Thoracic aorta (tissue), 2 donors: ENCODE measurements around the gene CDK6. TPM values are rescaled to one million over a fixed set of nuclear protein-coding genes. Genes with fewer than 3 reads are reported as not detected.
A peak's percentile ranks its signal among the peaks of the same experiment; 100 is the strongest.

ENCODE experiments used
- ATAC-seq: fragments of 150-250 bp; one replicate; pipeline ENCODE4 v1.8.0; 2017; ENCODE audit warnings: low read depth; ENCODE audit not compliant: insufficient number of reproducible peaks, low FRiP score
- DNase-seq: peaks from one replicate; pipeline ENCODE4 v3.0.0-alpha.2; 2020; ENCODE audit warnings: low spot score
- H3K27ac ChIP-seq, 2 donors: fragments of 200-600 bp; sonication (generic); 1 replicate in 1 of 2; 2 replicates in 1 of 2; pipeline ENCODE4 v1.5.1; 2016; ENCODE audit warnings: mild to moderate bottlenecking in 2 of 2, moderate library complexity in 2 of 2
- H3K27me3 ChIP-seq: fragments of 200-600 bp; sonication (generic); replicated peaks from 2 replicates; pipeline ENCODE4 v1.6.0; 2016; ENCODE audit warnings: mild to moderate bottlenecking; ENCODE audit not compliant: insufficient read depth
- H3K36me3 ChIP-seq: fragments of 200-600 bp; sonication (generic); one replicate; pipeline ENCODE4 v1.5.1; 2016
- H3K4me1 ChIP-seq, 2 donors: fragments of 200-600 bp; sonication (generic); 1 replicate in 1 of 2; 2 replicates in 1 of 2; pipeline versions ENCODE4 v1.5.1 to v1.6.0; 2016; ENCODE audit warnings: low read depth in 2 of 2, mild to moderate bottlenecking in 1 of 2; ENCODE audit not compliant: control insufficient read depth in 1 of 2
- H3K4me3 ChIP-seq: fragments of 200-600 bp; sonication (generic); 2 replicates; pipeline ENCODE4 v1.5.1; 2016; ENCODE audit warnings: mild to moderate bottlenecking
- H3K9me3 ChIP-seq: fragments of 200-600 bp; sonication (generic); 2 replicates; pipeline ENCODE4 v1.5.1; 2016
- total RNA-seq, 2 donors: library from RNA; depleted of rRNA; stranded (reverse); fragments of >200 nt; gene quantifications; one replicate each; pipeline versions ENCODE4 v1.1.0 to v1.2.3, GENCODE V29; 2016
- TF ChIP-seq, protein P1 (sequence below): fragments of 200-600 bp; sonication (generic); IDR thresholded peaks from one replicate; pipeline ENCODE4 v1.5.1; 2019; ENCODE audit warnings: antibody characterized with exemption

Gene CDK6
- total RNA-seq, 2 donors from 2014 or later, result 25.5 to 31.8 TPM

GRCh38 chr7:92595281-92595680 lies 241.1 kb downstream of the CDK6 start:
- TF ChIP-seq, protein P1, sequence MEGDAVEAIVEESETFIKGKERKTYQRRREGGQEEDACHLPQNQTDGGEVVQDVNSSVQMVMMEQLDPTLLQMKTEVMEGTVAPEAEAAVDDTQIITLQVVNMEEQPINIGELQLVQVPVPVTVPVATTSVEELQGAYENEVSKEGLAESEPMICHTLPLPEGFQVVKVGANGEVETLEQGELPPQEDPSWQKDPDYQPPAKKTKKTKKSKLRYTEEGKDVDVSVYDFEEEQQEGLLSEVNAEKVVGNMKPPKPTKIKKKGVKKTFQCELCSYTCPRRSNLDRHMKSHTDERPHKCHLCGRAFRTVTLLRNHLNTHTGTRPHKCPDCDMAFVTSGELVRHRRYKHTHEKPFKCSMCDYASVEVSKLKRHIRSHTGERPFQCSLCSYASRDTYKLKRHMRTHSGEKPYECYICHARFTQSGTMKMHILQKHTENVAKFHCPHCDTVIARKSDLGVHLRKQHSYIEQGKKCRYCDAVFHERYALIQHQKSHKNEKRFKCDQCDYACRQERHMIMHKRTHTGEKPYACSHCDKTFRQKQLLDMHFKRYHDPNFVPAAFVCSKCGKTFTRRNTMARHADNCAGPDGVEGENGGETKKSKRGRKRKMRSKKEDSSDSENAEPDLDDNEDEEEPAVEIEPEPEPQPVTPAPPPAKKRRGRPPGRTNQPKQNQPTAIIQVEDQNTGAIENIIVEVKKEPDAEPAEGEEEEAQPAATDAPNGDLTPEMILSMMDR, result no peak
- ATAC-seq (no peak), DNase-seq (no peak)

GRCh38 chr7:92594746-92595145 lies 241.6 kb downstream of the CDK6 start:
- Histone ChIP-seq H3K27me3 (no peaks in the 10 kb centered on the region), H3K27ac (no peak overlapping the region), H3K36me3 (no peaks in the 10 kb centered on the region), H3K4me3 (no peak overlapping the region), H3K4me1 (peaks cover 3 to 4% of the 10 kb centered on the region in 2 donors), H3K9me3 (no peaks in the 10 kb centered on the region)
- no peak for ATAC-seq
- no peak for DNase-seq
- TF ChIP-seq, protein P1, result no peak

More at GRCh38 chr7:92595281-92595680, 241.1 kb downstream of the CDK6 start:
- no peak overlapping the region for H3K4me3 ChIP-seq
- no peaks in the 10 kb centered on the region for H3K36me3 ChIP-seq
- no peak overlapping the region for H3K27ac ChIP-seq
- H3K27me3 ChIP-seq, result no peaks in the 10 kb centered on the region
- H3K4me1 ChIP-seq, result peaks cover 3 to 4% of the 10 kb centered on the region in 2 donors
- no peaks in the 10 kb centered on the region for H3K9me3 ChIP-seq

DNA sequence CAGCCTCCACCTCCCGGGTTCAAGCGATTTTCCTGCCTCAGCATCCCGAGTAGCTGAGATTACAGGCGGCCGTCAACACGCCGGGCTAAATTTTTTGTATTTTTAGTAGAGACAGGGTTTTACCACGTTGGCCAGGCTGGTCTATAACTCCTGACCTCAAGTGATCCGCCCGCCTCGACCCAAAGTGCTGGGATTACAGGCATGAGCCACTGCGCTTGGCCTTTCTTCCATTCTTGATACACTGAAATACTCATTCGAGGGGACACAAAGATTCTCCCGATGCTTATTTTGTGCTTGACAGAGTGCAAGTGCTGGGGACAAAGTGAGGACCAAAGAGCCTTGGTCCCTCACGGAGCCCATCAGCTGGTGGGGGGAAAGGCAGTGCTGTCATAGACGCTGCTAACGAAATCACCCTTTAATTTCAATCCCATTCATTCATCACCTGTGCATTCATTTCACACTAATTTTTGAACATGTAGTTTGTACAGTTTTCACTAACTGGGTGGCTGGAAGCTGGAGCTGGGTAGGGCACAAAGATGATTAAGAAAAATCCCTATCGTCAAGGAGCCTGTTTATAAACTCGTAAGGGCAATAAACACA lies 245.6 kb downstream of the CDK6 start:
- ATAC-seq (no peak), DNase-seq (no peak)
- Histone ChIP-seq H3K27ac (no peak overlapping the region), H3K9me3 (no peaks in the 10 kb centered on the region), H3K36me3 (no peaks in the 10 kb centered on the region), H3K4me1 (peaks cover 23 to 39% of the 10 kb centered on the region in 2 donors), H3K4me3 (peak overlapping the region; percentile 91), H3K27me3 (no peaks in the 10 kb centered on the region)
- TF ChIP-seq, protein P1, result no peak

DNA sequence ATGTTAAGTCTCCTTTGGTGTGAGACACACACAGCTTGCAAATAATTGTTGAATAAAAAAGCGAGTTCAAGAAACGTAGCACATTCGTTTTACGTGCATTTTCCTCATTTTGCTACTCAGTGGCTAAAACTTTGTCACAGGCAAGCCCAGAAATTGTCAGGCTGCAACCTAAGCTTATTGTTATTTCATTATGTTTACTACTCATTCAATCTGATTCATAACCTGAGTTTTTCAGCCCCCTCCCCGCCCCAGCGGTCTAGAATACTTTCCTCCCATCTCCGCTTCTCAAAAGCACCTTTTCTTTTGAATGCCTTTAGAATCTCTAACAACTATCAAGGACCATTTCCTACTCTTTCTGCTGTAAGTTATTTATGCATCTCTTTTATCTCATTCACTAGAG lies 247.3 kb downstream of the CDK6 start:
- Histone ChIP-seq H3K4me1 (peaks cover 23 to 47% of the 10 kb centered on the region in 2 donors), H3K4me3 (peak overlapping the region; percentile 91), H3K9me3 (no peaks in the 10 kb centered on the region), H3K27ac (peak overlapping the region in 1 of 2 donors; percentile 85), H3K36me3 (no peaks in the 10 kb centered on the region), H3K27me3 (no peaks in the 10 kb centered on the region)
- TF ChIP-seq, protein P1, result no peak
- DNase-seq, result no peak
- no peak for ATAC-seq

DNA sequence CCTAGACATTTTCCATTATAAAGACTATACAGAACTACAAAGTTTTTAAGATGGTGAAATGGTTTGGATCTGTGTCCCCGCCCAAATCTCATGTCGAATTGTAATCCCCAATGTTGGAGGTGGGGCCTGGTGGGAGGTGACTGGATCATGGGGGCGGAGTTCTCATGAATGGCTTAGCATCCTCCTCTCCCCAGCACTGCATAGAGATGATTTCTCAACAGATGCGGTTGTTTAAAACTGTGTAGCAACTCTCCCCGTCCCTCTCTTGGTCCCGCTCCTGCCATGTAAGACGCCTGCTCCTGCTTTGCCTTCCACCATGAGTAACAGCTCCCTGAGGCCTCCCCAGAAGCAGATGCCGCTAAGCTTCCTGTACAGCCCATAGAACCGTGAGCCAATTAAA lies 247.8 kb downstream of the CDK6 start:
- H3K4me1 ChIP-seq, result peaks cover 23 to 47% of the 10 kb centered on the region in 2 donors
- H3K9me3 ChIP-seq, result no peaks in the 10 kb centered on the region
- H3K4me3 ChIP-seq, result peak overlapping the region; percentile 91
- no peak overlapping the region for H3K27ac ChIP-seq
- TF ChIP-seq, protein P1, result no peak
- H3K27me3 ChIP-seq, result no peaks in the 10 kb centered on the region
- DNase-seq (no peak), ATAC-seq (no peak)
- no peaks in the 10 kb centered on the region for H3K36me3 ChIP-seq
